GOT3 (cell line): ENCODE measurements around the gene PERCC1.

Source experiments
- DNase-seq: peaks from one replicate; lab custom pipeline; 2025; ENCODE audit warnings: mixed read lengths; lab: John Stamatoyannopoulos, UW

Gene PERCC1

DNA sequence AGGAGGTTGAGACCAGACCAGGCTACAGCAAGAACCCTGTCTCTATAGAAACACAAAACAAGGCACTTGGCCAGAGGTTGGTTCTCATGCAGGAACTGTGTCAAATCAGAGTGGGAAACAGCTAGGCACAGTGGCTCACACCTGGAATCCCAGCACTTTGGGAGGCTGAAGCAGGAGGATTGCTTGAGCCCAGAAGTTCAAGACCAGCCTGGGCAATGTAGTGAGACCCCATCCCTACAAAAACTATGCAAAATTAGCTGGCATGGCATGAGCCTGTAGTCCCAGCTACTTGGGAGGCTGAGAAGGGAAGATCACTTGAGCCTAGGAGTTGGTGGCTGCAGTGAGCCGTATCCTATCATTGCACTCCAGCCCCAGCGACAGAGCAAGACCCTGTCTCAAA, 18.0 kb upstream of the PERCC1 start:
- DNase-seq: no peak

- DNase-seq: no peak
These were observed 17.0 kb upstream of the PERCC1 start for GRCh38 chr16:1413684-1414531.

GRCh38 chr16:1414532-1415260, 16.2 kb upstream of the PERCC1 start, which contains the start of gene UNKL:
TSS of gene UNKL (minus strand) at chr16:1414704. CDS start at chr16:1414691, 13 bp downstream.
- no peak for DNase-seq

DNA sequence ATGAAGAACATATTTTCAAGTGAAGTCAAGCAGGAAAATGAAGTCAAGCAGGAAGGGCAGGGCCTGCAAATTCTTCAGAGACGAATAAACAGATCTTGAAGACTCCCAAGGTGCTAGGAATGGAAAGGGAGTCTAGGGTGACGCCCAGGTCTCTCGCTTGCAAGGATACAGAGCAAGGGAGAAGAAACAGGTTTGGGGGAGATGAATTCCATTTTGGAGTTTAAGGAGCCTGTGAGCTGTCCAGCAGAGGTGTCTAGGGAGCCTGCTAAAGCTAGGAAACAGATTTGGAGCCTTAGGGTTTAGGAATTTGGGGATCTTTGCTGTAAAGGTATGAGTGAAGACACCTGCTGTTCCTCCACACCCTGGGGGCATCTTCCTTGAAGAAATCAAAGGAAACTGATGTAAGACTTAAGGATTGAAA, 14.3 kb upstream of the PERCC1 start:
- DNase-seq: no peak

DNA sequence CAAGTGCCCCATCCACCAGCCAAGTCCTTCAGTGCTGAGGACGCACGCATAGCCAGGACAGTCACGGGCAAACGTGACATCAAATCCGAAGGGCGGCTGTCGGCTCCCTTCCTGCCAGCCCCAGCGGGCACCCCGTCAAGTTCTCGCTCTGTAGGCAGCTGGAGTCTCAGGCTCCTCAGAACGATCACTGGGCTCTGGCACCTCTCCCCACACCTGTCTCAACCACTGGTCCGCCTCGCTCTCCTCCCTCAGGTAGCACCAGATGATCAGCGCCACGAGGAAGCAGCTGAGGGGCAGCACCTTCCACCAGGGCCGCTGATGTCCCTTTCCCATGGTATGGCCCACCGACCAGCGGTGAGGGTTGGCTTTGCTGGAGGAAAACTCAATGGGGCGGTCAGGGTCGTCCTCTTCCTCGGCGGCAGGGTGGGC, 10.8 kb upstream of the PERCC1 start:
- DNase-seq: no peak

DNA sequence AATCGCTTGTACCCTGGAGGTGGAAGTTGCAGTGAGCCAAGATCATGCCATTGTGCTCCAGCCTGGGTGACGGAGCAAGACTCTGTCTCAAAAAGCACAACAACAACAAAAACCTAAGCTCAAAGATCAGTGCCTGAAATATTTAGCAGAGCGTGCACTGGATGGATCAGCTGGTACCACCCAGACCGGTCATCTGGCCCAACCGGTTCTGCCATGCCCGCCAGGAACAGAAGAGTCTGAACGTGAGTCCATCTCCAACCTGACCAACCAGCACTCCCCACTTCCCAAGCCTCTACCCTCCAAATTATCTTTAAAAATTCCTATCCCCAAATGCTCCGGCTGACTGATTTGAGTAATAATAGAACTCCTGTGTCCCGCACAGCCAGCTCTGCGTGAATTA, 8.8 kb upstream of the PERCC1 start:
- no peak for DNase-seq

GRCh38 chr16:1424028-1424427, 6.8 kb upstream of the PERCC1 start:
- DNase-seq: no peak

DNA sequence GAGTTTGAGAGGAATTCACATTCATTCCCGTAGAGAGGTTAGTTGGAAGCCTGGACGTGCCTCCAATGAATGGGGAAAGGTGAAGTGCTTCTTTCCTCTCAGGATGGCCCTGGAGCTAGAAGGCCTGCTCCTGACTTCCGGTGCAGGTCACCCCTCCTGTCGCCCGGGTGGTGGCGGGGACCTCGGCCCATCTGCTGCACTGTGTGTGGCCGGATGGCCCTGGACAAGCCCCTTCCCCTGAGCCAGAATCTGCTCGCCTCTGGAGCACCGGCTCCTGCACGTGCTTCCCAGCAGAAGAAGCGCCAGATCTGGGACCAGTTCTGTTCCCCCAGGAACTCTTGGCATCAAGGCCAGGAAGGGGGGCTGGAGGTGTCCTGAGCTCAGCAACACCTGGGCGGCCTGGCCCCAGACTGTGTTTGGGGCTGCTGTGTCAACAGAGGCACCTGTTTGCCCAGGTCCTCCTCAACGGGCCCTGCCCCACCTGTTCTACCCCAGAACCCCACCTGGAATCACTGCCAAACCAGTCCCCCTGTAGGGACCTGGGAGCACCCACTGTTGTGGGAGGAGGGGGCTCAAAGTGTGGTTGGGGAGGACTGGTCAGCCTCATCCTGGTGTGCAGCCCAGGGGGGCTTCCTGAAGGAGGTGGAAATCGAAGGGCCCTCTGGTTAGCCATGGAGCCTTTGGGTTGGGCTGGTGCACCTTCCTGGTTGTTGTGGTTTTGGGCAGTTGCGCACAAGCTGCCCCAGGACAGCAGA, 5.1 kb upstream of the PERCC1 start:
- no peak for DNase-seq

DNA sequence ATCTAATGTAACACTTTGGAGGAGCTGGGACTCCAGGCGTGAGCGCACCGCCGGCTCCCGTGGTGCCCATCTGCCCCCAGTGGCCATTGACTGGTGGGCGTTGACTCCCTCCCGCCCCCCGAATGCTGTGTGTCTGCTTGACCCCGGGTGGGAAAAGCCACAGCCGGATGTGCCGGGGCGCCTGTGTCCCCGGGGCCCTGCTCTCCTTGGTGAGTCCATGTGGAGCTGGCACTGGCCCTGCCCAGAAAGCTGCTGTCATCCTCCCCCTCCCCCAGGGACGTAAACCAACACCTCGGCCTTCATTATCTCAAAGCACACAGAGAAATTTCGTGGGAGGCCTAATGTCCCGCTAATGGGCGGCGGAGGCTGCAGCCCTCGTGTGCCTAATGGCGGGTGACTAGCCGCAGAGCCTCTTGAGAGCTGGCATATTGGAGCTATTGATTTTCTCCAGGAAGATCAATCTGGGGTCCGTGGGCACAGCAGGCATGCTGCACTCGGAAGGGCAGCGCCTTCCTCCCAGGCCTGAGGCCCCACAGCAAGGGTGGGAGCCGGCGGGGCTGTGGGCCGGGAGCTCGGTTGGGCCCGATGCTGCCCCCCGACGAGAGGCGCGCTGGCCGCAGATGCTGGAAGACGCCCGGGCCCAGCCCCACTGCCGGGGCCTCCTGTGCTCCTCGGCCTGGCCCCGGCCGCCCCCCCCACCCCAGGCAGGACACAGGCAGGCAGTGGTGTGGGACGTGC, 4.0 kb upstream of the PERCC1 start:
- DNase-seq: no peak

DNA sequence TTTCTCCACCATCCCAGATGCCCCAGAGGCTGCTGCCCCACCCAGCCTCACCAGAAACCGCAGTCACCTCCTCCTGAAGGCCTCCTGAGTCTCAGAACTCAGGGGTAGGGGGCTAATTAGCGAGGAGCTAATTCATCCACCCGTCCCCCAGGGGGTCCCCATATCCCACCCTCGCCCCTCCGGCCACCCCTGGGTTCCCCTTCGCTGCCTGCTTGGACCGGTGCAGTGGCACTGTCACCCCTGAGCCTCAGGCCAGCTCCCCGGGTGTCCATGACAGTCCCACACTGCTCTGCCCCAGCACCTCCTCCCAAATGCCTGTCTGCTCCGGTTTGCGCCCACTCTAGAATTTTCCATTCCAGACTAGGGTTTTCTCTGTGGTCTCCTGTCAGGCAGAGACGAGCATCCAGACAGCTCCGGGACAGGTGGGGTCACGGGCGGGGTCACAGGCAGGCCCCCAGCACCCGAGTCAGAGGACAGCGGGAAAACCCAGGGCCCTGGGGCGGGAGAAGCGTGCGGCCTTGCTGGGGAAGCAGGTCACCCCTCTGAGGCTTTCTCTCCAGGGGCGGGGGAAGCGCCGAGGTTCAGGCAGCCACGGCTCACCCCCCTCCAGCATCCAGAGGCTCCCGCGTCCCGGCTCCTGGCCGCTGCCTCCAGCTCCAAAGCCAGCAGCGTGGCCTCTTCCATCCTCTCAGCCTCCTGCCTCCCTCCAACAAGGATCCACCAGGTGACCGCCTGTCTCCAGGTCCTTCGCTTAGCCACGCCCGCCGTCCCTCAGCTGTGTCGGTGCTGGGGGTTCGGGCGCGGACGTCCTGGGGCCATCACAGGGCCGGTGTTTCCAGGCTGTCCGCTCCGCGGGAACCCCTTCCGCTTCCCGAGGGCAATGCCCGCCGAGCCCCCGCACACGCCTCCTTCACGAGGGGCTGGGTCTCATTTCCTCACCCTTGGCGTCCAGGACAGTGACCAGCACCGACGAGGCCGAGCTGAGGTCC, 3.1 kb upstream of the PERCC1 start:
- DNase-seq: no peak

GRCh38 chr16:1428511-1428910, 2.4 kb upstream of the PERCC1 start:
- no peak for DNase-seq

- no peak for DNase-seq
These were observed 1.9 kb upstream of the PERCC1 start for GRCh38 chr16:1429012-1429411.

DNA sequence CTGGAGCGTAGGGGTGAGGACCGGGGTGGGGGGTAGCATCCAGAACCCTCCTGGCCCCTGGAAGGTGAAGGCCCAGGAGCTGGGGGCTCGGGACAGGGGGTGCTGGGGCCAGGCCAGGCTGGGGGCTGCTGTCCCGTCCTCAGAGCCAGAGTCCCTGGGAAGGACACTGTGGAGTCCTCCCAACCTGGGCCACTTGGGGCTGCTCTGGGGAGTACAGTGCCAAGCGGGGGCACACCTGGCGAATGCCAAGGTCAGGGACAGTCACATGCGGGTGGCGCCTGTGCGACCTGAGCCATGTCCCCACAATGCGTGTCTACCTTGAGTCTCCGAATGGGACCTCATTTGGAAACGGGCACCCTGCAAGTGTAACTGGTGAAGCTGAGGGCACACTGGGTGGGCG, 1.2 kb upstream of the PERCC1 start:
- no peak for DNase-seq

DNA sequence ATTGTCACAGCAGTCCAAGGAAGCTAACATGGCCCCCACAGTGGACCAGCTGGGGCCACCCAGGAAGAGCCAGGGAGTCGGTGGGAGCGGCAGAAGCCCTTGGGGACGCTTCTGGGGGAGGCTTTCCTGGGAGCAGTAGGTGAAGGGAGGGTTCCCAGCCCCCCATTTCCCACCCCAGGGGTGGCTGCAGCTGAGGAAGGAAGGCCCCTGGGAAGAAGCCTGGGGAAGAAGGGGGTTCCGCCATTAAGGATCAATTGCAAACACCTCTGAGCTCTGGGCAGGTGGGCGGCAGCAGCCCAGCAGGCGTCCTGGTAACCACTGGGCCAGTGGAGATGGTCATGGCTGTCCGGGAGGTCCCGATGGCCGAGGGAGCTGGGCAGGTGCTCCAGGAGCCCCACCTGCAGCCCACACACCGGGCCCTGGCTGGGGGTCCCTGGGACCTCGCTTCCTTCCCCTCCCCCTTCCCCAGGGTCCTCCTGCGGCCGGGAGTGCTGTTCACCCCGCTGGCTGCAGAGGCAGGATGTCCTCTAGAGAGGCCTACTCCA, 592 bp upstream of the PERCC1 start:
- no peak for DNase-seq

DNA sequence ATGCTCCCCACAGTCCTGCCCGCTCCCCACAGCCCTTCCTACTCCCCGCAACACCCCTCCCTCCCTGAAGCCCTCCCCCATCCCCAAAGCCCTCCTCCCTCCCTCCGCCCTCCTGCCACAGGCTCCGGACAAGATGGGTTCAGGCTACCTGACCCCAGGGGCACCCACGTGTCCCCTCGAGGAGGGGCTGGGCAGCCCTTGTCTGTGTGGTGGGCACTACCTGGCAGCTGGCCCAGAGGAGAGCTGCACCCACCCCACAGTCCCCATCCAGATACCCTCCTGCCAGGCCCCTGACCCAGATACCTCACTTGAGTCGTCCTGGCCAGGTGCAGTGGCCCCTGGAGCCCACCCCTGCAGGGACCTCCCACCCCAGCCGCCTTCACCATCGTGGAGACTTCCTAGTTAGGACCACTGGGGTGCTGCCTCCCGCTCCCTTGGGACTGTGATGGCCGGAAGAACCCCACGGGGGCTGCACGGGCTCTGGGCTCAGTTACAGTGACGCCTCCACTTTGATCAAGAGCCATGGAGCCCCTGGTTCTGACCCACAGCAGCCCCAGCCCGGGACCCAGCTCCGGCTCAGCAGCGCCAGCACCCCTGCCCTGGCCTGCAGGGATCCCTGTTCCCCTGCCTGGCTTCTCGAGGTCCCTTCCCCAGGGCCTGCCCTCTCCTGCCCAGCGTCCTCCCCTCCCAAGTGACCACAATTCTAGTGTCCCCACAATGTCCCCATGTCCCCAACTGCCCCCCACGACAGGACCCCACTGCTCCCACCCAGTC, 806 bp downstream of the PERCC1 start:
- no peak for DNase-seq

GRCh38 chr16:1432388-1433262, 1.7 kb downstream of the PERCC1 start:
- no peak for DNase-seq

DNA sequence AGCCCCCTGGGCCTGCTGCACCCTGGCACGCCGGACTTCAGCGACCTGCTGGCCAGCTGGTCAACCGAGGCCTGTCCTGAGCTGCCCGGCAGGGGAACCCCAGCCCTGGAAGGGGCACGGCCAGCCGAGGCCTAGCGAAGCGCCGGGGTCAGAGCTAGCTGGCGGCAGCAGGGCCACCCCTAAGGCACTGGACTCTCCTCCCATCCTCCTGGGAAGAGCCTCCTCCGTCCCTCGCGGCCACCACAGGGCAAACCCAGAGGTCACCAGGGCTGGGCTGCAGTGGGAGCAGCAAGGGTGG, 2.3 kb downstream of the PERCC1 start:
- no peak for DNase-seq

GRCh38 chr16:1433756-1434155, 2.9 kb downstream of the PERCC1 start:
- no peak for DNase-seq
